HG02610 (cell line): Measurements from ENCODE around the gene GAMT.

Source experiments
- ATAC-seq: cut with Tn5 transposase; IDR thresholded peaks from one replicate; pipeline ENCODE4 v1.9.1; 2021; ENCODE audit warnings: mild to moderate bottlenecking, moderate library complexity; ENCODE audit not compliant: unreplicated experiment

The GAMT gene

GRCh38 chr19:1350867-1351266 lies 50.5 kb downstream of the GAMT start:
- no peak for ATAC-seq

- ATAC-seq, result no peak
Observed at GRCh38 chr19:1349211-1349610, 52.1 kb downstream of the GAMT start.
